ENCODE results near the gene FUZ.

DNA sequence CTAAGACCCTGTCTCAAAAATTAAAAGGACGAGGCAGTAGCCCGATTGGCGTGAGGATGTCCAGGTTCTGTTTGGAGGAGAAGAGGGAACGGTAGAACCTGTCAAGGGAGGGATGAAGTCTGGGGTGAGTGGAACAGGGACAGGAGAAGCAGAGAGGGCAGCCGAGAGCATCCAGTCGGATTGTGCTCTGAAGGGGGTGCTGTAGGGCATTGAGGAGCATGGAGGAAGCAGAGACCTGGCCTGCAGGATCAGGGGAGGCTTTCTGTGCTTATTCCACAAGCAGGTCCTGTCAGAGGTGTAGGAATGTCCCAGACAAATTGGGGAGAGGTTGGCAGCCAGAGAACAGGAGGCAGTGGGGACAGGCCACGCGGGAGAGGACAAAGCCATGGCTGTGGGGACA lies 32.2 kb downstream of the FUZ start:
- TF ChIP-seq EZH2 (IDR thresholded peaks at IDR 0.05; ENCODE audit: insufficient read depth, poor library complexity, severe bottlenecking): no peak
- TF ChIP-seq EZH2phosphoT487 (IDR thresholded peaks at IDR 0.05; ENCODE audit: insufficient read depth, low read depth): no peak

Data from GM23248 (cell line).